Transverse colon (tissue), 3 donors: Measurements from ENCODE around the gene CIROP.

Source experiments
- EP300 ChIP-seq: sonication (generic); formaldehyde crosslinking; IDR thresholded peaks from one replicate; pipeline ENCODE4 v1.6.1; 2017; ENCODE audit warnings: antibody characterized with exemption, low read depth
- TF ChIP-seq, protein P1 (sequence below), 5 experiments: fragments of 200-600 bp in 3 of 5; fragments of 450-650 bp in 2 of 5; sonication (generic) in 3 of 5; IDR thresholded peaks; 1 replicate in 2 of 5; 2 replicates in 3 of 5; pipeline ENCODE4 v1.5.1; 2016 to 2017; ENCODE audit warnings: antibody characterized with exemption in 5 of 5, inconsistent platforms in 3 of 5, mild to moderate bottlenecking in 2 of 5, moderate library complexity in 1 of 5

DNA sequence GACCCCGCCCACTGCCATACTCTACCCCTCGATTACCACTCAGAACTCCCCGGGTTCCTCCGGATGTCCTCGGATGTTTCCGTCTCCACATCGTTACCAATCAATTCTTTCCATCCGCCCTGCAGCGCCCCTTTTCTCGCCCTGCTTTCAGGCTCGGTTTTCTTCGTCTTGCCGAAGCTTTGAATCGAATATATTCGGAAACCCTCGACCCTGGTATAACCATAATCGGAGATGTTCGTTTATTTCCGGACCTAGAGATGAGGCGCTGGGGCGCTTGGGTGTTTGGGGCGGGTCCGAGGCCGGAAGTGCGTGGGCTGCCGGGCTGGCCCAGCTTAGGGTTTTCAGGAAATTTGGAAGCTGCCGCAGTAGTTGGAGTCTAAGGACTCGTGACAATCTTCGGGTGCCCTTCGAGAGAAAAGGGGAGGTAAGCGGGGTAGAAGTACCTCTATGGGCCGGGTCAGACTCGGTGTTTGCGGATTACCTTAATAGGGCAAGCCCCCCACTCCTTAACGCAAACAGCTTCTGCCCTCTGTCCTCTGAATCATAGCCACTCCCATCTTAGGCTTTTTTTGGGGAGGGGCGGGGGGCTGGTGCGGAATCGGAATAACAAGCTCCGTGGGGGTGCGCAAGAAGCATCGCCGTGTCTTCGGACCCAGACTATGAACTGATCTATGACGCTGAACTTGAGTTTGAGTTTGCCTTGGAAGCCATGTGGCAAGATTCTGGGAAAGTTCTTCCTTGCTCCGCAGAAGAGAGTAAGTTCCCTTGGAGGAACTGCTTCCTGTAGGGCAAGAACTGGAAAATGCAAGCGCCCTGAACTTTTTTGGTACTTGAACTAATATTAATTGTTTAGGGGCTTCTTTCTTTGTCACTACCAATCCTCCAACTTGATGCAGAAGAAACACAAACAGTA lies 9.3 kb downstream of the CIROP start, which contains the start of gene C14orf119:
- TF ChIP-seq, protein P1, sequence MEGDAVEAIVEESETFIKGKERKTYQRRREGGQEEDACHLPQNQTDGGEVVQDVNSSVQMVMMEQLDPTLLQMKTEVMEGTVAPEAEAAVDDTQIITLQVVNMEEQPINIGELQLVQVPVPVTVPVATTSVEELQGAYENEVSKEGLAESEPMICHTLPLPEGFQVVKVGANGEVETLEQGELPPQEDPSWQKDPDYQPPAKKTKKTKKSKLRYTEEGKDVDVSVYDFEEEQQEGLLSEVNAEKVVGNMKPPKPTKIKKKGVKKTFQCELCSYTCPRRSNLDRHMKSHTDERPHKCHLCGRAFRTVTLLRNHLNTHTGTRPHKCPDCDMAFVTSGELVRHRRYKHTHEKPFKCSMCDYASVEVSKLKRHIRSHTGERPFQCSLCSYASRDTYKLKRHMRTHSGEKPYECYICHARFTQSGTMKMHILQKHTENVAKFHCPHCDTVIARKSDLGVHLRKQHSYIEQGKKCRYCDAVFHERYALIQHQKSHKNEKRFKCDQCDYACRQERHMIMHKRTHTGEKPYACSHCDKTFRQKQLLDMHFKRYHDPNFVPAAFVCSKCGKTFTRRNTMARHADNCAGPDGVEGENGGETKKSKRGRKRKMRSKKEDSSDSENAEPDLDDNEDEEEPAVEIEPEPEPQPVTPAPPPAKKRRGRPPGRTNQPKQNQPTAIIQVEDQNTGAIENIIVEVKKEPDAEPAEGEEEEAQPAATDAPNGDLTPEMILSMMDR (IDR thresholded peaks at IDR 0.05), result no peak
- no peak for TF ChIP-seq EP300
